Naive thymus-derived CD4-positive, alpha-beta T cell (primary cell): ENCODE measurements around the gene DHX34. TPM values are rescaled to one million over a fixed set of nuclear protein-coding genes. Genes with fewer than 3 reads are reported as not detected.

Experiments used
- ATAC-seq: fragments of 150-1000 bp; cut with Tn5 transposase; 2 replicates; pipeline ENCODE4 v1.10.0; 2021; ENCODE audit warnings: mild to moderate bottlenecking, moderate library complexity
- CTCF ChIA-PET: fragments of 350-600 bp; sonication (Branson Sonifier 250); formaldehyde crosslinking; loops from one replicate; lab custom pipeline; 2021; ENCODE audit warnings: antibody characterized with exemption; lab: Charles Lee
- POLR2A ChIA-PET: fragments of 350-600 bp; sonication (Branson Sonifier 250); formaldehyde crosslinking; loops from one replicate; lab custom pipeline; 2021; ENCODE audit warnings: antibody characterized with exemption, inconsistent platforms; lab: Charles Lee
- DNase-seq, 9 donors: peaks; one replicate each; pipeline versions ENCODE4 v3.0.0 to v3.0.0-alpha.2; 2020 to 2022; ENCODE audit warnings: mixed read lengths in 1 of 9
- H3K27ac ChIP-seq: one replicate; pipeline ENCODE4 v1.7.0; 2013; ENCODE audit warnings: mild to moderate bottlenecking, low read depth, low read length, moderate library complexity
- H3K27me3 ChIP-seq, 2 donors: one replicate each; pipeline ENCODE4 v1.7.0; 2013; ENCODE audit warnings: low read length in 2 of 2, mild to moderate bottlenecking in 2 of 2, moderate library complexity in 2 of 2; ENCODE audit not compliant: control insufficient read depth in 2 of 2, insufficient read depth in 2 of 2
- H3K36me3 ChIP-seq, 3 experiments: 1 replicate in 2 of 3; 2 replicates in 1 of 3; pipeline ENCODE4 v1.7.0; 2013; ENCODE audit warnings: low read length in 3 of 3, mild to moderate bottlenecking in 3 of 3, moderate library complexity in 1 of 3; ENCODE audit not compliant: insufficient read depth in 3 of 3, control insufficient read depth in 2 of 3
- H3K4me1 ChIP-seq, 2 donors: one replicate each; pipeline ENCODE4 v1.7.0; 2013; ENCODE audit warnings: low read length in 2 of 2, mild to moderate bottlenecking in 2 of 2, moderate library complexity in 1 of 2; ENCODE audit not compliant: control insufficient read depth in 2 of 2, insufficient read depth in 2 of 2
- H3K4me3 ChIP-seq: 2 replicates; pipeline ENCODE4 v1.7.0; 2013; ENCODE audit warnings: mild to moderate bottlenecking, low read length
- H3K9me3 ChIP-seq, 3 experiments: 1 replicate in 2 of 3; 2 replicates in 1 of 3; pipeline ENCODE4 v1.7.0; 2013; ENCODE audit warnings: low read length in 3 of 3; ENCODE audit not compliant: control insufficient read depth in 2 of 3
- H3K27ac Mint-ChIP-seq, 9 donors: one replicate each; pipeline ENCODE4 v1.8.0; 2020 to 2022; ENCODE audit warnings: mixed read lengths in 9 of 9, mild to moderate bottlenecking in 8 of 9, moderate library complexity in 5 of 9, inconsistent platforms in 2 of 9
- H3K27me3 Mint-ChIP-seq, 5 donors: one replicate each; pipeline ENCODE4 v1.8.0; 2021 to 2022; ENCODE audit warnings: mixed read lengths in 5 of 5, mild to moderate bottlenecking in 1 of 5
- H3K36me3 Mint-ChIP-seq, 5 donors: one replicate each; pipeline ENCODE4 v1.8.0; 2020 to 2022; ENCODE audit warnings: mixed read lengths in 5 of 5, mild to moderate bottlenecking in 3 of 5, inconsistent platforms in 1 of 5
- H3K4me1 Mint-ChIP-seq, 7 donors: one replicate each; pipeline ENCODE4 v1.8.0; 2020 to 2022; ENCODE audit warnings: mixed read lengths in 7 of 7, mild to moderate bottlenecking in 3 of 7, inconsistent platforms in 1 of 7
- H3K4me3 Mint-ChIP-seq, 10 donors: one replicate each; pipeline ENCODE4 v1.8.0; 2020 to 2022; ENCODE audit warnings: mild to moderate bottlenecking in 10 of 10, mixed read lengths in 10 of 10, moderate library complexity in 6 of 10, inconsistent platforms in 2 of 10
- H3K9me3 Mint-ChIP-seq, 11 donors: one replicate each; pipeline ENCODE4 v1.8.0; 2020 to 2022; ENCODE audit warnings: mixed read lengths in 11 of 11, mild to moderate bottlenecking in 4 of 11, inconsistent platforms in 1 of 11, moderate library complexity in 1 of 11
- intact Hi-C, 2 donors: fragments of 100-400 bp; cut with micrococcal nuclease; formaldehyde crosslinking; loops; one replicate each; pipeline ENCODE4 v1.15.1; 2023
- polyA plus RNA-seq, 2 donors: library from polyadenylated mRNA; unstranded; fragments of 300-500 nt; fragmentation: Illumina TruSeq; gene quantifications; one replicate each; pipeline ENCODE4 v1.2.3, GENCODE V29; 2021
- total RNA-seq, 6 experiments: library from RNA in 5 of 6; stranded (reverse) in 5 of 6; gene quantifications; 1 replicate in 5 of 6; 2 replicates in 1 of 6; pipeline ENCODE4 v1.2.3 and lab custom pipeline; 2021 to 2026

Gene DHX34
- total and polyA plus RNA-seq, 7 experiments from 2014 or later: 3.7 to 31.6 (median 16.9) TPM

GRCh38 chr19:47309038-47309437 lies 40.1 kb upstream of the DHX34 start:
- no peak overlapping the region for H3K27ac Mint-ChIP-seq
- H3K4me3 Mint-ChIP-seq: no peak overlapping the region
- no peaks in the 10 kb centered on the region for H3K4me1 ChIP-seq
- POLR2A ChIA-PET: interaction anchor here (1.1 kb wide), 1 partner anchor 14 kb away, joined by 3 read pairs; no protein-coding TSS in a partner anchor
- H3K9me3 Mint-ChIP-seq: no peaks in the 10 kb centered on the region
- H3K36me3 ChIP-seq: no peaks in the 10 kb centered on the region
- intact Hi-C loops: no loop called here
- CTCF ChIA-PET: no interaction called here
- DNase-seq: no peak
- H3K4me3 ChIP-seq: no peak overlapping the region
- peaks cover 0 to 7% (median 5%) of the 10 kb centered on the region in 7 donors for H3K4me1 Mint-ChIP-seq
- no peaks in the 10 kb centered on the region for H3K27me3 ChIP-seq
- no peaks in the 10 kb centered on the region for H3K9me3 ChIP-seq
- H3K27ac ChIP-seq: no peak overlapping the region
- H3K27me3 Mint-ChIP-seq: peaks cover 0 to 30% (median 17%) of the 10 kb centered on the region in 5 donors
- H3K36me3 Mint-ChIP-seq: peaks cover 0 to 3% (median 0%) of the 10 kb centered on the region in 5 donors
- no peak for ATAC-seq

- H3K27me3 Mint-ChIP-seq: peaks cover 0 to 30% (median 17%) of the 10 kb centered on the region in 5 donors
- H3K27me3 ChIP-seq: no peaks in the 10 kb centered on the region
- H3K4me1 Mint-ChIP-seq: peaks cover 0 to 6% (median 5%) of the 10 kb centered on the region in 7 donors
- no peaks in the 10 kb centered on the region for H3K36me3 ChIP-seq
- no peaks in the 10 kb centered on the region for H3K9me3 Mint-ChIP-seq
- H3K4me3 ChIP-seq: no peak within 1 kb of the TSS
- H3K4me1 ChIP-seq: no peaks in the 10 kb centered on the region
- peaks cover 0 to 3% (median 0%) of the 10 kb centered on the region in 5 donors for H3K36me3 Mint-ChIP-seq
- ATAC-seq (peak; percentile 82), DNase-seq (no peak)
- no peaks in the 10 kb centered on the region for H3K9me3 ChIP-seq
- H3K4me3 Mint-ChIP-seq: peak within 1 kb of the TSS in 1 of 10 donors; percentile 49
- intact Hi-C loops: no loop called here
- CTCF ChIA-PET: no interaction called here
- no peak within 1 kb of the TSS for H3K27ac ChIP-seq
- POLR2A ChIA-PET: interaction anchor here (1.1 kb wide), 1 partner anchor 14 kb away, joined by 3 read pairs; no protein-coding TSS in a partner anchor
- no peak within 1 kb of the TSS for H3K27ac Mint-ChIP-seq
These were observed 39.5 kb upstream of the DHX34 start, which contains the start of gene C5AR1 for GRCh38 chr19:47309608-47310007. Gene C5AR1 (plus strand): TSS chr19:47309861. CDS start chr19:47309896, 35 bp downstream.

GRCh38 chr19:47310323-47310722 lies 38.8 kb upstream of the DHX34 start:
- peaks cover 0 to 30% (median 18%) of the 10 kb centered on the region in 5 donors for H3K27me3 Mint-ChIP-seq
- peaks cover 0 to 3% (median 2%) of the 10 kb centered on the region in 7 donors for H3K4me1 Mint-ChIP-seq
- DNase-seq (no peak), ATAC-seq (no peak)
- H3K9me3 ChIP-seq: no peaks in the 10 kb centered on the region
- ChIA-PET CTCF (no interaction called here), POLR2A (interaction anchor here (0.6 kb wide), 1 partner anchor 33 kb away, joined by 3 read pairs; no protein-coding TSS in a partner anchor)
- intact Hi-C loops: no loop called here
- peak overlapping the region in 1 of 10 donors; percentile 49 for H3K4me3 Mint-ChIP-seq
- no peaks in the 10 kb centered on the region for H3K36me3 ChIP-seq
- no peak overlapping the region for H3K4me3 ChIP-seq
- H3K36me3 Mint-ChIP-seq: peaks cover 0 to 2% (median 0%) of the 10 kb centered on the region in 5 donors
- H3K4me1 ChIP-seq: no peaks in the 10 kb centered on the region
- no peaks in the 10 kb centered on the region for H3K27me3 ChIP-seq
- H3K27ac Mint-ChIP-seq: no peak overlapping the region
- no peak overlapping the region for H3K27ac ChIP-seq
- no peaks in the 10 kb centered on the region for H3K9me3 Mint-ChIP-seq

GRCh38 chr19:47310819-47311218 lies 38.3 kb upstream of the DHX34 start:
- H3K4me3 ChIP-seq: no peak overlapping the region
- CTCF ChIA-PET: no interaction called here
- no peak overlapping the region for H3K27ac Mint-ChIP-seq

GRCh38 chr19:47312366-47313006 lies 36.6 kb upstream of the DHX34 start:
- Histone ChIP-seq H3K4me1 (no peaks in the 10 kb centered on the region), H3K4me3 (no peak overlapping the region), H3K27me3 (no peaks in the 10 kb centered on the region), H3K27ac (no peak overlapping the region), H3K36me3 (no peaks in the 10 kb centered on the region), H3K9me3 (no peaks in the 10 kb centered on the region)
- H3K27ac Mint-ChIP-seq: no peak overlapping the region
- no peaks in the 10 kb centered on the region for H3K36me3 Mint-ChIP-seq
- peaks cover 0 to 3% (median 0%) of the 10 kb centered on the region in 7 donors for H3K4me1 Mint-ChIP-seq
- H3K9me3 Mint-ChIP-seq: no peaks in the 10 kb centered on the region
- POLR2A ChIA-PET: no interaction called here
- H3K4me3 Mint-ChIP-seq: no peak overlapping the region
- ATAC-seq: no peak
- no peak for DNase-seq
- CTCF ChIA-PET: no interaction called here
- peaks cover under 1 to 38% (median 17%) of the 10 kb centered on the region in 5 donors for H3K27me3 Mint-ChIP-seq
- intact Hi-C loops: no loop called here

More at GRCh38 chr19:47310819-47311218, 38.3 kb upstream of the DHX34 start:
- intact Hi-C loops: no loop called here
- Mint-ChIP-seq H3K36me3 (no peaks in the 10 kb centered on the region), H3K9me3 (no peaks in the 10 kb centered on the region), H3K4me3 (no peak overlapping the region), H3K27me3 (peaks cover 0 to 33% (median 20%) of the 10 kb centered on the region in 5 donors), H3K4me1 (peaks cover 0 to 1% (median 0%) of the 10 kb centered on the region in 7 donors)
- Histone ChIP-seq H3K9me3 (no peaks in the 10 kb centered on the region), H3K27ac (no peak overlapping the region), H3K36me3 (no peaks in the 10 kb centered on the region), H3K4me1 (no peaks in the 10 kb centered on the region), H3K27me3 (no peaks in the 10 kb centered on the region)
- DNase-seq (no peak), ATAC-seq (no peak)
- POLR2A ChIA-PET: interaction anchor here (0.6 kb wide), 1 partner anchor 33 kb away, joined by 3 read pairs; no protein-coding TSS in a partner anchor

GRCh38 chr19:47313754-47314295 lies 35.3 kb upstream of the DHX34 start:
- intact Hi-C loops: no loop called here

More at GRCh38 chr19:47313754-47314295, 35.3 kb upstream of the DHX34 start:
- ChIA-PET CTCF (no interaction called here), POLR2A (no interaction called here)
- ATAC-seq (no peak), DNase-seq (no peak)
- H3K36me3 ChIP-seq: no peaks in the 10 kb centered on the region
- H3K27ac ChIP-seq: no peak overlapping the region
- Mint-ChIP-seq H3K9me3 (no peaks in the 10 kb centered on the region), H3K36me3 (no peaks in the 10 kb centered on the region), H3K27me3 (peaks cover 2 to 37% (median 21%) of the 10 kb centered on the region in 5 donors), H3K27ac (no peak overlapping the region), H3K4me3 (no peak overlapping the region), H3K4me1 (peaks cover 0 to 3% (median 0%) of the 10 kb centered on the region in 7 donors)
- H3K4me3 ChIP-seq: no peak overlapping the region
- H3K27me3 ChIP-seq: no peaks in the 10 kb centered on the region
- H3K4me1 ChIP-seq: no peaks in the 10 kb centered on the region
- H3K9me3 ChIP-seq: no peaks in the 10 kb centered on the region
